Stomach (tissue), 4 donors: Measurements from ENCODE around the gene USP53.

Experiments used
- CTCF ChIP-seq, 7 experiments: fragments of 450-650 bp in 4 of 7; fragments of 200-600 bp in 3 of 7; sonication (generic) in 3 of 7; IDR thresholded peaks; one replicate each; pipeline ENCODE4 v1.5.1; 2016 to 2019; ENCODE audit warnings: antibody characterized with exemption in 7 of 7, control low read depth in 2 of 7, mild to moderate bottlenecking in 1 of 7
- EP300 ChIP-seq: sonication (generic); formaldehyde crosslinking; IDR thresholded peaks from one replicate; pipeline ENCODE4 v1.6.1; 2017; ENCODE audit warnings: antibody characterized with exemption
- POLR2A ChIP-seq, 4 donors: fragments of 450-650 bp; IDR thresholded peaks; one replicate each; pipeline ENCODE4 v1.6.1; 2016; ENCODE audit warnings: antibody characterized with exemption in 4 of 4, control low read depth in 2 of 4, mild to moderate bottlenecking in 1 of 4, moderate library complexity in 1 of 4
- POLR2AphosphoS5 ChIP-seq, 3 donors: sonication (generic); formaldehyde crosslinking; IDR thresholded peaks; one replicate each; pipeline ENCODE4 v1.6.1; 2016; ENCODE audit warnings: antibody characterized with exemption in 3 of 3

- TF ChIP-seq CTCF (IDR thresholded peaks at IDR 0.05) (no peak), POLR2AphosphoS5 (IDR thresholded peaks at IDR 0.05) (no peak), POLR2A (IDR thresholded peaks at IDR 0.05) (no peak), EP300 (no peak)
These were observed 89.7 kb downstream of the USP53 start for GRCh38 chr4:119302073-119302832.
